ENCODE results near the gene OGN. TPM values are rescaled to one million over a fixed set of nuclear protein-coding genes. Genes with fewer than 3 reads are reported as not detected.
A peak's percentile ranks its signal among the peaks of the same experiment; 100 is the strongest.

OGN gene
- total and polyA plus RNA-seq, 5 donors = 18.6 to 45.0 (median 32.1) TPM

DNA sequence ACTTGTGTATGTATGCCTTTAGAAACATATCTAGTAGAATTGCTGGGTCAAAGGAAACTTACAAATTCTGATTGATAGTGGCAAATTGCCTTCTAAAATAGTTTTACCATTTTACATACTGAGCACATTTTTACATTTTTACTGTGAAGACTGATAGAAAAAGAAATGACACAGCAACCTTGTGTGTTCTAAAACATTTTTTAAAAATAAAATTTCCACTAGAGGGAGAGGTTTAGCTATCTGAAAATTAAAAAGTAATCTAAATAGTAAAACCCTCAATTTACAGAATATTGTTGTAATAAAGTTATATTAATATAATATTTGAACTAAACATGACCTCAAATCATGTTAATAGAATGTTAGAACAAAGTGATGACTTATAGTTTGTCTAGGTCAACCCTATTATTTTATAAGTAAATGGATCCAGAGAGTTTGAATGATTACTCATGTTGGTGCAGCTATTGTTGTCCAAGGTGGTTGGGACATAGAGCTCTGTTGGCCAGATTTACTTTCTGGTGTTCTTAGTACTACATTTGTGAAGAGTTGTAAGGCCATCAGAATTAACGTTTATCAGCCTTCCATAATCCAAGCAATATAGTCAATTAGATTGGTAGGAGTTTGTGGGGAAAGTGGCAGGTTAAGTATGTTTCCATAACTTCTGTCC is 61.4 kb downstream of the OGN start:
- Histone ChIP-seq H3K27me3 (ENCODE audit: control insufficient read depth, insufficient read depth) (no peaks in the 10 kb centered on the region), H3K27ac (ENCODE audit: low read length) (no peak overlapping the region), H3K9me3 (ENCODE audit: control insufficient read depth, low read length) (no peaks in the 10 kb centered on the region), H3K4me3 (ENCODE audit: low read length) (no peak overlapping the region), H3K4me1 (ENCODE audit: control insufficient read depth, insufficient read depth, low read length) (no peaks in the 10 kb centered on the region)
- DNase-seq (no peak), ATAC-seq (no peak)
- 73% methylated on average over 1 of the region's 1 CpG for WGBS
- intact Hi-C loops (cut with DNase I) = loop anchor here in 3 of 4 donors (10.0 kb wide), 2 partner anchors 92 to 292 kb away; no protein-coding TSS in a partner anchor

DNA sequence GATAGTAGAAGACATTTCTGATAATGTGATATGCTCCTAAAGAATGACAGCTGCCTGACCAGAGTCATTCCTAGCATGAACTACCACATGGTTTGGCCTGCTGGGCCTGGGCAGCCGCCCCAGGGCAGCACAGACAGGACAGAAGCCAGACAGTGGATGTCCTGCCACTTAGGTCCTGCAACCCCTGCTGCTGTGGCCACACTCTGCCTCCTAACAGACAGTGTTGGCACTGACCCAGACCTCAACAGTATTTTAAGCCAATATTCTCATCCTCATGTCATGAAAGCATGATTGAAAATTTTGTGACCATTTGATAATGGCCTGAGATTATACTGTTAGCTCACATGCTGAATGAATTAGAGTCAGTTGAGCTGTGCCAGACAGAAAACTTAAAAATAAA is 62.8 kb downstream of the OGN start:
- Histone ChIP-seq H3K4me1 (ENCODE audit: control insufficient read depth, insufficient read depth, low read length) (no peaks in the 10 kb centered on the region), H3K27me3 (ENCODE audit: control insufficient read depth, insufficient read depth) (no peaks in the 10 kb centered on the region), H3K27ac (ENCODE audit: low read length) (no peak overlapping the region), H3K4me3 (ENCODE audit: low read length) (no peak overlapping the region), H3K9me3 (ENCODE audit: control insufficient read depth, low read length) (no peaks in the 10 kb centered on the region)
- intact Hi-C loops (cut with DNase I) = loop anchor here in 3 of 4 donors (10.0 kb wide), 2 partner anchors 93 to 293 kb away; no protein-coding TSS in a partner anchor
- ATAC-seq = no peak
- WGBS = 97% methylated on average over 1 of the region's 1 CpG
- DNase-seq = no peak

DNA sequence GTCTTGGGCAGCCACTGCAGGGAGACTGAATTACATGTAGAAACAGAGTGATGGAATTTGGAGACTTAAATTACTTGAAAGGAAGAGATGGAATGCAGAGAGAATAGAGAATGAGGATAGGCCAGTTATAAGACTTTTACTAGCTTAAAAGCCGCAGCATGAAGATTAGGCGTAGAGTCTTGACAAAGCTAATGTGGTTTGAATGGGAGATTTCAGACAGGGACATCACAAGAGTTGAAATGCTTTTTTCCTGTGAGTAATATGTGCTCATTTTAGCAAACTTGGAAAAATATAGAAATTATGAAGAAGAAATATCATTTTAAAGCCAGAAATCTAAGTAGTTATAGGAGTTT is 71.1 kb downstream of the OGN start:
- Histone ChIP-seq H3K9me3 (ENCODE audit: control insufficient read depth, low read length) (no peaks in the 10 kb centered on the region), H3K27me3 (ENCODE audit: control insufficient read depth, insufficient read depth) (no peaks in the 10 kb centered on the region), H3K4me3 (ENCODE audit: low read length) (no peak overlapping the region), H3K4me1 (ENCODE audit: control insufficient read depth, insufficient read depth, low read length) (no peaks in the 10 kb centered on the region), H3K27ac (ENCODE audit: low read length) (peak overlapping the region; percentile 58)
- no peak for DNase-seq
- 76% methylated on average over 2 of the region's 2 CpGs for WGBS
- intact Hi-C loops (cut with DNase I) = no loop called here
- ATAC-seq = peak in 1 of 2 donors; percentile 41

Other genes starting within 250 kb of the OGN start
- 10 to 100 TPM; 46.4 to 67.2 (median 55.1) TPM for gene IARS1, start 110.9 kb downstream of the OGN start, total RNA-seq
- gene IARS1, start 110.9 kb downstream of the OGN start, polyA plus RNA-seq = 16.5 TPM
- 10 to 100 TPM; 15.7 to 19.0 (median 16.3) TPM for gene NOL8, start 79.2 kb downstream of the OGN start, total RNA-seq
- gene NOL8, start 79.2 kb downstream of the OGN start, polyA plus RNA-seq = 10.9 TPM
- 1 to 10 TPM; 2.0 to 4.0 (median 3.0) TPM for gene CENPP, start 78.6 kb downstream of the OGN start, total RNA-seq
- 2.0 TPM for gene CENPP, start 78.6 kb downstream of the OGN start, polyA plus RNA-seq
- 10 to 100 TPM; 13.5 to 19.6 (median 15.7) TPM for gene OMD, start 19.9 kb upstream of the OGN start, total RNA-seq
- gene OMD, start 19.9 kb upstream of the OGN start, polyA plus RNA-seq = 11.7 TPM
- 10 to 100 TPM in 2 of 4 donors, 1 to 10 TPM in 2; 7.9 to 18.8 (median 11.4) TPM for gene ASPN, start 77.9 kb upstream of the OGN start, total RNA-seq
- gene ASPN, start 77.9 kb upstream of the OGN start, polyA plus RNA-seq = 7.0 TPM
- 10 to 100 TPM; 11.1 to 17.6 (median 13.5) TPM for gene ECM2, start 131.4 kb upstream of the OGN start, total RNA-seq
- 10.8 TPM for gene ECM2, start 131.4 kb upstream of the OGN start, polyA plus RNA-seq